NCI-H510A (cell line): ENCODE results near the gene SOCS1.

Experiments
- DNase-seq: peaks from one replicate; lab custom pipeline; 2025; lab: John Stamatoyannopoulos, UW

SOCS1 gene

DNA sequence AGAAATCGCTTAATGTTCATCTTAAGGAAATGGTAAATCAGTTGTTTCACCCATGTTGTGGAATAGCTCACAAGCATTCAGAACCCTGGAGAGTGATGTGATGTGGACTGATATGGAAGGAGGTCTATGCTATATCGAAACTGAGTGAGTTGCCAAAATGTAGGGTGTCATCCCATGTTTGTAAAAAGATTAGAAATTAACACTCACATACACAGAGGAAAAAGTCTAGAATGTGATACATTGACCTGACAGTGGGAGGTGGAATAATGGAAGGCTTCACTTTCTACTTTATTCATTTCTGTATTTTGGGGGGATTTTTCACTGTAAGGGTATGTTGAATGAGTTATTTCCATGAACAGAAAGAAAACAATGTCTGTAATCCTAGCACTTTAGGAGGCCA, 29.8 kb upstream of the SOCS1 start:
- no peak for DNase-seq

DNA sequence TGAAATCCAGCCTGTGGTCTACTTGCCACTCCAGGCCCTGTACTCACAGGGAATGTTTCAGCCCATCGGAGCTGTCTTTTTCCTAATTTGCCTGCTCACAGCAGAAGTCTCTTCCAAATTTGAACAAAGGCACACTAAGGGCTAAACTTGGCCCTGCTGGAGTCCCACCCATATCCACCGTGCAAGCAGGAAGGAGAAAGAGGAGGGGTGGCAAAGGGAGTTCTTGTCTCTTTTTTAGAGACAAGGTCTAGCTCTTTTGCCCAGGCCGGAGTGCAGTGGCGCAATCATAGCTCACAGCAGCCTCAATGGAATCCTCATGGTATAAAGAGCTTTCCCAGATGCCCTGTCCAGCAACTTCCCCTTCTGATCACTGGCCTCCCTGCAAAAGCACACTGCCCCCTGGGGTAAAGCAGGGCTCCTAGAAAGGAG, 27.8 kb upstream of the SOCS1 start:
- no peak for DNase-seq

DNA sequence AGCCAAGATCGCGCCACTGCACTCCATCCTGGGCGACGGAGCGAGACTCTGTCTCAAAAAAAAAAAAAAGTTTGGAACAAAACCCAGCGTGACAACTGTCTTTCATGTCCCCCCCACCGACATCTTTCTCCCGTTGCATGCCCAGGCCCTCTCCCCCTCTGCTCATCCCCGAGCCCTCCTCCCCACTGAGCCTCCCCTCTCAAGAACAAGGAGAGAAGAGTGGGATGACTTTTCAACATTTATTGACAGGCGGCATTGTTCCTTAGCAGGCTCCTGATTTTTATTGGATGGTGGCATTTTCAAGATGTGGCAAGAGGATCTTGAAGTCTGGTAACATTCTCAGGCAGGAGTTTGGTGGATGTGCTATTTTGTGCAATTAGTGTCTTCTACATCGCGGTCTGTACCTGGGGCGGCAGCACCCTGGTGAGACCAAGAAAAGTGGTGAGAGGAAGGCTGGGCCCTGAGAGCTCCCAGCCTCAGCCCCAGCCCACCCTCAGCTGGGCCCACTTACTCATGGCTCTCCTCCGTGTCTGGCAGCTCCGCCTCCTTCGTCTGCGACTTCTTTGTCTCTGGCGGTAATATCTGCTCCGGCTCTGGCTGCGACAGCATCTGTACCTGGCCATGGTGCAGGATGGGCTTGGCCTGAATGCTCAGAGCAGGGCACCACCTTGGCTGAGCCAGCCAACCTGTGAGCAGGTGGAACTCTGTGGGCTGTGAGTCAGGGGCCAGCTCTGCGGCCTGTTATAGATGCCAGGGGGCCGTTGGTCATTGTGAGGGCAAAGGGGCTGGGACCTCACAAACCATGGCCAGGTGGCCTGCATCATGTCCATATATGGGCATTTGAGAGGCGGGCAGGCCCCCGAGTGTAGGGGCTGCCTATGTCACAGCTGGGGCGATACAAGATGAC, 24.9 kb upstream of the SOCS1 start, which contains the start of gene PRM1:
TSS of gene PRM1 (minus strand) at position 715 of the 907 bp plus-strand sequence. CDS start at position 623, 92 bp downstream.
- DNase-seq: no peak

DNA sequence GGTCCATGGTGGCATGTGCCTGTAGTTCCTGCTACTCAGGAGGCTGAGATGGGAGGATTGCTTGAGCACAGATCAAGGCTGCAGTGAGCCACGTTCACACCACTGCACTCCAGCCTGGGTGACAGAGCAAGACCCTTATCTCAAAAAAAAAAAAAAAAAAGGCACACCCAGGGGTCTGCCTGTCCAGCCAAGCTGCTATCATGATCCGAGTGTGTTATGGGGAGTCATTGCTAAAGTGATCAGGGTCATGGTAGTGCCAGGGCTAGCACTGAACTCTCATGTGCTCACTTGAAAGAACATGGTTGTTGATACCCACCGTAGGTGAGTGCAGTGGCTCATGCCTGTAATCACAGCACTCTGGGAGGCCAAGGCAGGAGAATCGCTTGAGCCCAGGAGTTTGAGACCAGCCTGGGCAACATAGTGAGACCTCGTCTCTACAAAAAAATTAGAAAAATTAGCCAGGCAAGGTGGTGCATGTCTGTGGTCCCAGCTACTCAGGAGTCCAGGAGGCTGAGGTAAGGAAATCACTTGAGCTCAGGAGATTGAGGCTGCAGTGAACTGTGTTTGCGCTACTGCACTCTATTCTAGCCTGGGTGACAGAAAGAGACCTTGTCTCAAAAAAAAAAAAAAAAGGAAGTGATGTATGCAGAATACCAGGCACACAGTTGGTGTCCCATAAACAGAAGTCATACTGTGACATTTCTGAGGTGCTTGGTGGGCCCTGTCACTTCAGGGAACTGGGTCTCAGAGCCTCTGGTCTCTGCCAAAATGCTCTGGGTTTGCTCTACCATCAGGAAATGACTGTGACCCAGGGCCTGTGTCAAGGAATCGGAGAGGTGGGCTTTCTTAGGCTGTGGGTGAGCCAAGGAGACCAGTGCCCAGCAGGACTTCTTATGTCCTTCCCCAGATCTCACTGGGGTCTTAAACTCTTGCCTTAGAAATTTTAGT, 23.0 kb upstream of the SOCS1 start:
- DNase-seq: no peak

DNA sequence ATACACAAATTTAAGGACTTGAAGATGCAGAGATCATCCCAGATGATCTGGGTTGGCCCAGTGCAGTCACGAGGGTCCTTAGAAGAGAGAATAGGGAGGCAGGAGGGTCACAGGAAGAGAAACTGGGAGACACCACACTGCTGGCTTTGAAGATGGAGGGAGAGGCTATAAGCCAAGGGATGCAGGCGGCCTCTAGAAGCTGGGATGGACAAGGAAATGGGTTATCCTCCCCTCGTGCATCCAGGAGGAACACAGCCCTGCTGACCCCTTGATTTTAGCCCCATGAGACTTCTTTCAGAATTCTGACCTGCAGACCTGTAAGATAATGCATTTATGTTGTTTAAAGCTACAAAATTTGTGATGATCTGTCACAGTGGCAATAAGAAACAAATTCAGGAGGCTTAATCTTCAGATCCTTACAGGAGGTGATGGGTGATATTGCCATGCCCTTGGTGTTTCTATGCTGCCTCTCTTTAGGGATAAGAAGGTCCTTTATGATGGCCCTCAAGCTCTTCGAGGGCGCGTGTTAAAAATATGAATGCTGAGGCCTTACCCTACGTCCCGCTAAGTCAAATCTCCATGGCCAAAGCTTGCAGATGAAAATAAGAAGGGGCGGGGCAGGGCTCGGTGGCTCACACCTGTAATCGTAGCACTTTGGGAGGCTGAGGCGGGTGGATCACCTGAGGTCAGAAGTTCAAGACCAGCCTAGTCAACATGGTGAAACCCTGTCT, 21.8 kb upstream of the SOCS1 start:
- no peak for DNase-seq

DNA sequence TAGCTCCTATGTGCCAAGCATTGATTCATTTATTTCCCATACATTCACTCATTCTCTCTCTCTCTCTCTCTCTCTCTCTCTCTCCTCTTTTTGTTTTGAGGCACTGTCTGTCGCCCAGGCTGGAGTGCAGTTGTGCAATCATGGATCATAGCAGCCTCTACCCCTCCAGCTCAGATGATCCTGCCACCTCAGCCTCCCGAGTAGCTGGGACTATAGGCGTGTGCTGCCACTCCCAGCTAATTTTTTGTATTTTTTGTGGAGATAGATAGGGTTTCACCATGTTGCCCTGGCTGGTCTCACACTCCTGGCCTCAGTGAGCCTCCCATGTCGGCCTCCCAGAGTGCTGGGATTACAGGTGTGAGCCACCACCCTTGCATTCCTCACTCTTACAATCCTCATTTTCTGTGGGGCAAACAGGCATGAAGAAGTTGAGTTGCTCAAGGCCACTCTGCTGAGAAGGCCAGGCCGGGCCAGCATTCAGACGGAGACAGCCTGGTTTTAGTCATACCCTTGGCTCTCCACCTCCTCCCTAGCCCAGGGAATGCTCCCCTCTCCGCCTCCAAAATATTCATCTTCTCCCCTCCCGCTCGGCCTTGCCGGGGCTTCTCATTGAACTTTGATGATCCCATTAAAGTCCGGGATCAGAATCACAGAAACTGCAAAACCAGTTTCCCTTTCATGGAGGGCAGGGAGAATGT, 21.0 kb upstream of the SOCS1 start:
- no peak for DNase-seq

DNA sequence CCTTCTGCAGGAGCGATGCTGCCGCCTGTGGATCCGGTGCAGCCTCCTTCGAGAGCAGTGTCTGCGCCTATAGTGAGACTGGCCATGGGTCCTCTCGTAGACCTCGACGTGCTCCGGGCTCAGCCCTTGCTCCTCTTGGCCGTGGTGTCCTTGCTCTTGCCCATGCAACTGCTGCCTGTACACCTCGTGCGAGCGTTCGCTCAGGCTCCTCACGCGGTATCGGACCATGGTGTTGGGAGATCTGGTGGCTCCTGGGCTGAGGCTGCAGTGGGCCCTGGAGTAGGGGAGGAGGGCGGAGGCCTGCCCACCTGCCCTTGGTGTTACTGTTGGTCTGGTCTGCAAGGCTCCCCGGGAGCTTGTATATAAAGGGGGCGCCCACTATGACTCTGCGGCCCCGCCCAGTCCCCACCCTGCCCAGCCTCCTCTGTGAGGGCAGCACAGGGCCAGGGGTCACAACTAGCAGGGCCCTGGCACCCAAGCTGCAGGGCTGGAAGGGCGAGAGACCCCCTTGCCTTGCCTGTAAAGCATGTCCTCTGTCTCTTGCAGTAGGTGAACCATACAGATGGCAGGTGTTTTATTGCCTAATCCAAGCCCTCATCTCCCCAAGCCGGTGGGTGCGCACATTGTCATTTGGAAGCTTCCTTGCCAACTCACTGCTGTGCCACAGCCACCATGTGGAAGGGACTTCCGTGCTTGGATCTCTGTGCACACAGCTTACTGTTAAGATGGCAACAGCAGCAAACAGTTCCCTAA, 20.3 kb upstream of the SOCS1 start, which contains the start of gene PRM2:
TSS of gene PRM2 (minus strand) at position 338 of the 753 bp plus-strand sequence. CDS start at position 228, 110 bp downstream.
- DNase-seq: no peak

DNA sequence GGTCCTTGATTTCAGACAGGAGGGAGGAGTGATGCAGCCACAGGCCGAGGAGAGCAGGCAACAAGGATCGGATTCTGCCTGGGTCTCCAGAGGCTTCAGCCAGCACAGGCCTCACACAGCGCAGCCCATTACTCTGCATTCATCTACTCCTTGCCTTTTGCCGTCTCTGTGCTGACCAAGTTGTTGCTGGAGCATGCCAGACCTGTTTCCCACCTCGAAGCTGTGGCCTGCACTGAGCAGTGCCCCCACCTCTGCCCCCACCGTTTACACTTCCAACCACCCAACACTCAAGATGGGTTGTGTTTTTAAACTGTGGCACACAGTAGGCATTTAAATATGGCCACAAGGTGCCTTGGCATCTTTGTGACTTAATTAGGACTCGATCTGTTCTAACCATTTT, 19.0 kb upstream of the SOCS1 start:
- no peak for DNase-seq

DNA sequence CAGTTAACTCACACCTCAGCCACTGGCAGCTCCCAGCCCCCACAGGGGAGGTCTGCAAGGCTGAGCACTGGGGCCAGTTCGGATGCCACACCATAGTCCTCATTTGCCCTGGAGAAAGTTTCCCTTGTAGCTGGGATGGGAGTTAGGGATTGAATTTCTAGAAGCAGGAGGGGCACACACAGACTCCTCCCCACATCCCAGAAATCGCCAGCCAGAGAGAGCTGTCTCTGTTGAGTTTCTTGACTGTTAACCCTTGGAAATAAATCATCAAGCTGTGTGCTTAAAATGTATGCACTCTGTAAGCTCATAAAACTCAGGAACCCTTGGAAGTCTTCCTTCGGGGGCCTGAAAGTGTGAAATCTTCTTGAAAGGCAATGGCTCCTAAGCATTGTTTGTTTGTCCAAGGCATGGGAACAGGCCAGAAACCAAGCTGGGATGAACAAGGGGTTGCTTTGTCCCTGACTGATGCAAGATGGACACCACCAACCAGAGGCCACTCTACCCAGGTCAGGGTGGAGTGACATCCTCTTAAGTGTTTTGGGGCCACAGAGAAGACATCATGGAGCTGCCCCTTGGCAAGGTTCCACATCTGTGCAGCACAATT, 17.8 kb upstream of the SOCS1 start:
- no peak for DNase-seq

DNA sequence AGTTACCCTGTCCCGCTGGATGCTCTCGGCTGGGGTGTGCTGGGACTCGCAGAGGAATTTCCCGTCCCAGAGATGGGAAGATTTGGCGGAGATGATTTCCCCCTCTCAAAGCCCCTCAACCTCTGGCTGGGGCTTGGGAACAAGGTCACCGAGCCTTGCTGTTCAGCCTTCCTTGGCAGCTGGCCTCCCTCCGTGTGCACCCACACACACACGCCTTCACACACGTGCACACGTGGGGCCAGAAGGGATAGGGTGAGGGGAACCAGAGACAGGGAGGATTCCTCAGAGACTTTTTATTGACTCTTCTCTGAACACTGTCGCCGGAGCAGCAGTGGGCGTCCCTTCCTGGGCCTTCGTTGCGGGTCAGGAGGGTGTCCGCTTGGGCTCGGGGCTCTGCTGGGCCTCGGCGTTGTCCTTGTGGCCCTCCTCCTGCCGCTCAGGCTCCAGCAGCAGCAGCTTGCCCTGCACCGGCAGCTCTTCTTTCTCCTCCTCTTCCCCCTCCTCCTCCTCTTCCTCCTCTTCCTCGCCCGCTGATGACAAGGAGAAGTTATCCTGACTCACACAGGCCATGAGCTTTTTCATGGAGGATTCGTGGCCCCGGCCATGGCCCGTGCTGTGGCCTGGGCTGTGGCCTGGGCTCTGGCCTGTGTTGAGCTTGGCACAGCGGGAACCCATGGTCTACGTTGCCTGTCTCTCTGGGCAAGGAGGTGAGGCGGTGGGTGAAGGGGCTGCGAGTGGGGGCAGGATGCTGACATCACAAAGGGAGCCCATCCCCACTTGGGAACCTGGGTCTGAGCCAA, 17.1 kb upstream of the SOCS1 start, which contains the start of gene PRM3:
TSS of gene PRM3 (minus strand) at position 709 of the 800 bp plus-strand sequence. CDS start at position 675, 34 bp downstream.
- no peak for DNase-seq

DNA sequence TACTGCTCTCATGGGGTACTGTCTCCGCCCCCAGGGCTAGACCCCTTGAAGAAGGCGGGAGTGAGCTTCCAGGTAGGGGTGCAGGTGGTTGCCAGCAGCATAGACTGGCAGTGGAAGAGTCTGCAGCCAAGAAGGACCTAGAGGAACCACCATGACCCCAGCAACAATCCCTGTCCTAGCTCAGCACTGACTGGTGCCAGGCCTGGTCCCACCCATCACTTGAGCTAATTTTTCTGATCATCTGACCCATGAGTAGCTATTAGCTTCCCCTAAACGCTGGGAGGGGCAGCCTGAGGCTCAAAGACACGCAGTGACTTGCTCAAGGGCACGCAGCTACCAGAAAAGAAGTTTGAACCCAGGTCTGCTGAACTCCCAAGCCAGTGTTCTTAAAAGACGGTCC, 16.5 kb upstream of the SOCS1 start:
- DNase-seq: no peak

DNA sequence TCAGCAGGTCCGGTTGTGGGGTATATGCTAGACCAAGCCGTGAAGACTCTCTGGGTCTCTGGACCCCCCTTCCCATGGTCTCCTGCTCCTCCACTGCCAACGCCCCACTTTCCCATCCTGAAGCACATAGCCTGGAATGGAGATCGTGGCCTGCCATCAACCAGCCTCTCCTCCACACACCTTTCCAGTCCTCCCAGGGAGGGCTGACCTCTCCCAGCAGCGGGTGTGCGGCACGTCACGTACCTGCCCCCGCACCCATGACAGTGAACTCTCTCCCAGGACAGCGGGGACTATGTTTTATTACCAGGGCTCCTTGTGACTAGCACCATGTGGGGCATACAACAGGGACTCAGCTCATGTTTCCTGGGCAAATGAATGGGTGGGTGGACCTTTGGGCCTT, 15.6 kb upstream of the SOCS1 start:
- no peak for DNase-seq

DNA sequence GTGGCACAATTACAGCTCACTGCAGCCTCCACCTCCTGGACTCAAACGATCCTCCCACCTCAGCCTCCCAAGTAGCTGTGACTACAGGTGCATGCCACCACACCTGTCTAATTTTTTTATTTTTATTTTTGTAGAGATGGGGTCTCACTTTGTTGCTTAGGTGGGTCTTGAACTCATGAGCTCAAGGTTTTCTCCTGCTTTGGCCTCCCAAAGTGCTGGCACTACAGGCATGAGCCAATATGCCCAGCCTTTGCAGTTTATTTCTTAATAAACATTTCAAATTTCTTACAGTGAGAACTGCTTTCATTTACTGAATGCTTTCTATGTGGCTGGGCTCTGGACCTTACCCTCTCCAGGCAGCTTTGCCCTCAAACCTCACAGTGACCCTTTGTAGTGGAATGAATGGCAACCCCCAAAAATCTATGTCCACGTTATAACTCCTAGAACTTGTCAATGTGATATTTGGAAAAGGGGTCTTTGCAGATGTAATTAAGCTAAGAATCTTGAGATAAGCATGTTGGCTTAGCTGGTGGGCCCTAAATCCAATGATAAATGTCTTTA, 14.7 kb upstream of the SOCS1 start:
- DNase-seq: no peak

DNA sequence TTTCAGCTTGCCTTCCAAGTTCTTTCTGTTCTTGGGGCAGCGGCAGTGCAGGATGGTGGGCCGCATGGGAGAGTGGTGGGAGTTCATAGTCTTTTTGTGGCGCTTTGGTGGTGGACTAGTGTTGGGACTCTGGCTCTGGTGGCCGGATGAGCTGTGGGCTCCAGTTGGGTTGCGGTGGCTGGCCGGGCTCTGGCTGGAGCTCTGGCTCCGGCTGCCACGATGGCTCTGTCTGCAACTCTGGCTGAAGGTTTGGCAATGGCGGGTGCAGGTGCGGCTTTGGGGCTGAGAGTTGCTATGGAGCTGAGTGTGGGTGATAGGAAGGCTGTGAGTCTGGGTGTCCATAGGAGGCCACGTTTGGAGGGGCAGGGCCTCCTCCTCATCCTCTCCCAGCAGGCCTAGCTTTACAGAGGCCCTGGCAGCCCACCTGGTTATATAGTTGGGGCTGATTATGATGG, 12.9 kb upstream of the SOCS1 start, which contains the start of gene TNP2:
TSS of gene TNP2 (minus strand) at position 405 of the 455 bp plus-strand sequence. CDS start at position 342, 63 bp downstream.
- no peak for DNase-seq

DNA sequence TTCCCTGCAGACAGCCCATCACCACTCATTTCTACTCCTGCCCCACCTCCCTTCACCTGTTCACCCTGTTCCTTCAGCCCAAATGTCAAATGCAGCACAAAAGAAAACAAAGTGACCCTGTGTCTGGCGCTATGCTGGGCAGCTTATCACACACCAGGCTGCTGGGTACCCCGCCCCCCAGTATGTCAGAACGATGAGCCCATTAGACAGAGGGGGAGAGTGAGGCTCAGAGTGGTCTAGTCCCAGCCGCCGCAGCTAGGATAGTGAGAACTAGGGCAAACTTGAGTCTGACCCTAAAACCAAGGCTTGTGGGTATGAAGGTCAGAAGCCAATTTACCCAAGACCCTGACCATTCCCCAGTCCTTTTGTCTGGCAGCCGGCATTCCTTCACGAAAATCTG, 9.1 kb upstream of the SOCS1 start:
- no peak for DNase-seq

DNA sequence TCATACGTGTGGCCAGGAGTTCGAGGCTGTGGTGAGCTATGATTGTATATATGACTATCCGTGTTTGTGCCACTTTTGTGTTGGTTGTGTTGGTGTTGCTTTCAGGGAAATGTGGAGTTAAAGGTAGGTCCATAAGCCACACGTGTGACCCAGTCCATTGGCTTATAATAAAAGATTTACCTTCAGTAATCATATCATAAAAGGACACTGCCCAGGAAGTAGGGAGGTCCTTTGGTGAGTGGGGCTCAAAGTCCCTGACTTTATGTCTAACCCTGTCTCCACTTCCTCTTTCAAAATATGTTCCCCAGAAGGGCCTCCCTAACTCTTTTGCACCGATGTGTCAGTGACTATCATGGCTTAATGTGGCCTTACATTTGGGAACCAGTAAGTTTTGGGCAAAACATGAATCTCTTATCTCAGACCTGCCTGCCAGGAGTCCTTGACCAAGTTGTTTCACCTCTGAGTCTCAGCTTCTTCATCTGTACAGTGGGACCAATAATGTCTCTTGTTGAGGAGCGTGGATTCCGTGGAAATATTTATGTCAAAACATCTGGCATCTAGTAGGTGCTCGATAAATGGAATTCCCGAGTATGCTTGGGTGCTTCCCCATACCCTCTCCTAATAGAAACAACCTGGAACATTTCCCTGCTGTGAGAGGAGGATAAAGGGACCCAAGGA, 8.3 kb upstream of the SOCS1 start:
- DNase-seq: no peak

DNA sequence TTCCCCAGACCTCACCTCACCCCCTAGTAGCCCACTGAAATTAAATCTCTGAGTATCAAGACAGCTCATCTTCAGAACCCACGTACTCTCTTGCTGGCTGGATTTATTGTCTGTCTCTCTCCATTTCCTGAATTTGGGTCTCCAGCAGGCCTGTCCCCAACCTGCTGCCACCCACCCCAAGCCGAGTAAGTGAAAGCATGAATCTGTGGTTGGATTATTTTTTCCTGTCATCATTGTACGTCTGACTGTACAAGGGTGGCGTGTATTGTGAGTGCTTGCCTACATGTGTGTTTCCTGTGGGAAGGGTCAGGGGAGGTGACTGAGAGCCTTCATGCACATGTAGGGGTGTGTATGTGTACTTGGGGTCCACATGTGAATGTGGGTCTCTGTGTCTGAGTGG, 7.7 kb upstream of the SOCS1 start:
- no peak for DNase-seq

DNA sequence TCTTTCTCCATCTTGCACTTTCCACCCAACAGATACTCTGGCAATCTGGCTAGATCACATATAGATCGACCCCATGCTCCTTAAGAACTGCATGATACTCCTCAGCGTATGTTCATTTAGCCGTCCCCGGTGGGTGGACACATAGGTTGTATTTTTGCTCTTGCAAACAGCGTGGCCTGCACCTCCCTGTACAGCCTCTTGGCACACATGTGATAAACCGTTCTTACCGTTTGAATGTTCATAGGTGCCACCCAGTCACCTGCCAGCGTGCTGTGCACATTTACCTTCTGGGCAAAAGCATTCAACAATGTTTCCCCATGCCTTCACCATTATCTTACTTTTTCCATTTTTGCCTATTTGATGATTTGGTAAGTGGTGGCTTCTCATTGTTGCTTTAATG, 6.9 kb upstream of the SOCS1 start:
- DNase-seq: no peak
